H1 (cell line): ENCODE data around the gene MDM4. TPM values are rescaled to one million over a fixed set of nuclear protein-coding genes. Genes with fewer than 3 reads are reported as not detected.
A peak's percentile ranks its signal among the peaks of the same experiment; 100 is the strongest.

ENCODE experiments used
- BACH1 ChIP-seq: IDR thresholded peaks from 2 replicates; pipeline ENCODE4 v1.6.1; 2012; ENCODE audit warnings: low read length, improper control_type of control experiment
- EGR1 ChIP-seq: IDR thresholded peaks from 2 replicates; pipeline ENCODE4 v1.6.1; 2011; ENCODE audit warnings: low read depth, low read length, borderline replicate concordance
- EZH2 ChIP-seq: fragments of 200-600 bp; sonication (generic); IDR thresholded peaks from 2 replicates; pipeline ENCODE4 v1.7.1; 2012; ENCODE audit warnings: low read depth, mild to moderate bottlenecking, moderate library complexity, low read length, inconsistent platforms; ENCODE audit not compliant: severe bottlenecking
- GTF2F1 ChIP-seq: IDR thresholded peaks from 2 replicates; pipeline ENCODE4 v1.6.1; 2012; ENCODE audit warnings: low read depth, low read length, improper control_type of control experiment, borderline replicate concordance
- JUN ChIP-seq: IDR thresholded peaks from 2 replicates; pipeline ENCODE4 v1.6.1; 2011; ENCODE audit warnings: low read depth, mild to moderate bottlenecking, improper control_type of control experiment, low read length
- JUND ChIP-seq: IDR thresholded peaks from 2 replicates; pipeline ENCODE4 v1.6.1; 2011; ENCODE audit warnings: mild to moderate bottlenecking, improper control_type of control experiment, low read length
- KDM1A ChIP-seq: fragments of 200-600, 300-600 bp; sonication (generic); IDR thresholded peaks from 2 replicates; pipeline ENCODE4 v1.7.1; 2016; ENCODE audit warnings: mild to moderate bottlenecking, low read length, borderline replicate concordance
- POU5F1 ChIP-seq: IDR thresholded peaks from 2 replicates; pipeline ENCODE4 v1.6.1; 2011; ENCODE audit warnings: low read depth, mild to moderate bottlenecking, low read length, moderate library complexity
- RBBP5 ChIP-seq: IDR thresholded peaks from 2 replicates; pipeline ENCODE4 v1.7.1; 2012; ENCODE audit warnings: low read depth, mild to moderate bottlenecking, inconsistent platforms, low read length, moderate library complexity, borderline replicate concordance
- RFX5 ChIP-seq: IDR thresholded peaks from 2 replicates; pipeline ENCODE4 v1.6.1; 2011; ENCODE audit warnings: low read depth, low read length, improper control_type of control experiment, borderline replicate concordance
- SAP30 ChIP-seq: fragments of 300-600 bp; sonication (generic); IDR thresholded peaks from 2 replicates; pipeline ENCODE4 v1.7.1; 2012; ENCODE audit warnings: low read length, moderate library complexity, mild to moderate bottlenecking, inconsistent platforms; ENCODE audit not compliant: insufficient read depth, insufficient replicate concordance
- SIN3A ChIP-seq, 2 experiments: IDR thresholded peaks in 1 of 2; conservative IDR thresholded peaks in 1 of 2; 2 replicates each; pipeline ENCODE4 v1.6.1; 2011 to 2012; ENCODE audit warnings: low read length in 2 of 2, improper control_type of control experiment in 1 of 2, low read depth in 1 of 2, mild to moderate bottlenecking in 1 of 2
- TAF7 ChIP-seq: optimal IDR thresholded peaks from 2 replicates; pipeline ENCODE3; 2011; ENCODE audit warnings: low read depth, mild to moderate bottlenecking, inconsistent platforms, low read length, moderate library complexity, borderline replicate concordance
- TCF12 ChIP-seq: IDR thresholded peaks from 2 replicates; pipeline ENCODE4 v1.6.1; 2011; ENCODE audit warnings: low read depth, mild to moderate bottlenecking, low read length
- USF2 ChIP-seq: IDR thresholded peaks from 2 replicates; pipeline ENCODE4 v1.6.1; 2011; ENCODE audit warnings: low read length, improper control_type of control experiment
- YY1 ChIP-seq: IDR thresholded peaks from 2 replicates; pipeline ENCODE4 v1.6.1; 2011; ENCODE audit warnings: low read depth, mild to moderate bottlenecking, low read length
- polyA plus RNA-seq, 7 experiments: library from polyadenylated mRNA; depleted of rRNA in 3 of 7; stranded (reverse) in 5 of 7; unstranded in 2 of 7; fragments of >200 nt in 5 of 7; fragments of 200-250 nt in 2 of 7; gene quantifications; 1 replicate in 5 of 7; 2 replicates in 1 of 7; 4 replicates in 1 of 7; pipeline versions ENCODE4 v1.2.1 to v1.2.3, GENCODE V29; 2011 to 2013; ENCODE audit warnings: missing spikeins in 2 of 7, mixed read lengths in 2 of 7
- total RNA-seq: library from RNA; stranded (reverse); fragmentation: NEBNext Ultra II Directional; extraction: Animal tissue kit (Norgen Biotek cat#: 25700); gene quantifications from 2 replicates; pipeline ENCODE4 v1.2.1, GENCODE V29; 2021
- TF ChIP-seq, protein P1 (sequence below), 3 experiments: IDR thresholded peaks; 1 replicate in 2 of 3; 2 replicates in 1 of 3; pipeline versions ENCODE4 v1.5.1 to v1.6.1; 2011; ENCODE audit warnings: low read length in 3 of 3, mild to moderate bottlenecking in 3 of 3, inconsistent platforms in 2 of 3, low read depth in 1 of 3, moderate library complexity in 1 of 3; ENCODE audit not compliant: insufficient read depth in 1 of 3; ENCODE audit errors: control extremely low read depth in 1 of 3

Gene MDM4
- total and polyA plus RNA-seq, 2 of the 8 experiments (the other 6 are each of a cell fraction or from before 2014, with no cell fraction given), result 10.8 to 84.9 TPM

DNA sequence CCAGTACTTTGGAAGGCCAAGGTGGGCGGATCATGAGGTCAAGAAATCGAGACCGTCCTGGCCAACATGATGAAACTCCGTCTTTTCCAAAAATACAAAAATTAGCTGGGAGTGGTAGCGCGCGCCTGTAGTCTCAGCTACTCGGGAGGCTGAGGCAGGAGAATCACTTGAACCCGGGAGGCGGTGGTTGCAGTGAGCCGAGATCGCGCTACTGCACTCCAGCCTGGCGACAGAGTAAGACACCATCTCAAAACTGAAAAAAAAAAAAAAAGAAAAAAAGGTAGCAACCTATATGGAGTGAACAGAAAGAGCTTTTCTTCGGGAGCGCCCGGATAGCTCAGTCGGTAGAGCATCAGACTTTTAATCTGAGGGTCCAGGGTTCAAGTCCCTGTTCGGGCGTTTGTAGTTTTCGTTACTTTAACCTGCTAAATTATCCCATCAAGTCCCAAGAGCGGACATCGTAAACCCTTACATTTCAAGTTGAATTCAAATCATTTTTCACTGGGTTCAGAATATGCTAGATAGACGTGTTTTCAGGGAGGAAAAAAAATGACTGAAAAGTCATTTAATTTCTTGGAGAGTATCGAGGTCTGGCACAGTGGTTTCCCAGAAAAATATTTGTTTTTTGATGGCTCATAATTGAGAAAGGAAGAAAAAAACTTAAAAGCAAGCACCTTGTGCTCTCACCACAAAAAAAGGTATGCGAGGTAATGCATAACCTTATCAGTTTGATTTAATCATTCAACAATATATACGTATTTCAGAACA, 9.8 kb upstream of the MDM4 start (continued):
- no peak for TF ChIP-seq EGR1
- TF ChIP-seq JUN, result no peak
- TF ChIP-seq TCF12, result no peak
- TF ChIP-seq JUND, result no peak
- no peak for TF ChIP-seq USF2
- TF ChIP-seq YY1, result 0 out of 2 replicates have a peak, but pooled peaks have one; percentile 50
- peak in 1 of 2 experiments; percentile 65; a peak in 1 of 4 replicates for TF ChIP-seq SIN3A (conservative IDR thresholded peaks at IDR 0.05 in 1 of 2, IDR thresholded peaks at IDR 0.05 in 1 of 2; ENCODE audit: low read depth in 1 of 2, low read length in 2 of 2)
- no peak for TF ChIP-seq SAP30
- TF ChIP-seq GTF2F1, result no peak
- TF ChIP-seq KDM1A, result peak; percentile 54
- TF ChIP-seq RBBP5, result peak; percentile 89; the same call in 1 of the 2 replicates
- no peak for TF ChIP-seq BACH1
- TF ChIP-seq POU5F1, result peak; percentile 47; the same call in 1 of the 2 replicates
- TF ChIP-seq EZH2, result no peak
- TF ChIP-seq, protein P1, sequence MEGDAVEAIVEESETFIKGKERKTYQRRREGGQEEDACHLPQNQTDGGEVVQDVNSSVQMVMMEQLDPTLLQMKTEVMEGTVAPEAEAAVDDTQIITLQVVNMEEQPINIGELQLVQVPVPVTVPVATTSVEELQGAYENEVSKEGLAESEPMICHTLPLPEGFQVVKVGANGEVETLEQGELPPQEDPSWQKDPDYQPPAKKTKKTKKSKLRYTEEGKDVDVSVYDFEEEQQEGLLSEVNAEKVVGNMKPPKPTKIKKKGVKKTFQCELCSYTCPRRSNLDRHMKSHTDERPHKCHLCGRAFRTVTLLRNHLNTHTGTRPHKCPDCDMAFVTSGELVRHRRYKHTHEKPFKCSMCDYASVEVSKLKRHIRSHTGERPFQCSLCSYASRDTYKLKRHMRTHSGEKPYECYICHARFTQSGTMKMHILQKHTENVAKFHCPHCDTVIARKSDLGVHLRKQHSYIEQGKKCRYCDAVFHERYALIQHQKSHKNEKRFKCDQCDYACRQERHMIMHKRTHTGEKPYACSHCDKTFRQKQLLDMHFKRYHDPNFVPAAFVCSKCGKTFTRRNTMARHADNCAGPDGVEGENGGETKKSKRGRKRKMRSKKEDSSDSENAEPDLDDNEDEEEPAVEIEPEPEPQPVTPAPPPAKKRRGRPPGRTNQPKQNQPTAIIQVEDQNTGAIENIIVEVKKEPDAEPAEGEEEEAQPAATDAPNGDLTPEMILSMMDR (IDR thresholded peaks at IDR 0.05; ENCODE audit: control extremely low read depth in 1 of 3, insufficient read depth in 1 of 3, low read depth in 1 of 3, low read length in 3 of 3), result no peak
- no peak for TF ChIP-seq RFX5
- peak; percentile 56 for TF ChIP-seq TAF7
